SK-N-MC (cell line): ENCODE data around the gene PCIF1.
A peak's percentile ranks its signal among the peaks of the same experiment; 100 is the strongest.

Experiments used
- DNase-seq: peaks from one replicate; pipeline ENCODE4 v3.0.0-alpha.2; 2011; ENCODE audit warnings: low read depth, low spot score
- H3K27ac ChIP-seq: fragments of 200-600 bp; sonication (generic); 2 replicates; pipeline ENCODE4 v1.5.1; 2016; ENCODE audit warnings: mixed run types
- H3K36me3 ChIP-seq: fragments of 200-600 bp; sonication (generic); 2 replicates; pipeline ENCODE4 v1.6.1; 2017; ENCODE audit warnings: antibody characterized with exemption, low read length, mixed read lengths; ENCODE audit not compliant: insufficient read depth
- H3K4me3 ChIP-seq: fragments of 200-600 bp; sonication (generic); 2 replicates; pipeline ENCODE4 v1.5.1; 2016
- H3K9ac ChIP-seq: fragments of 200-600 bp; sonication (generic); 2 replicates; pipeline ENCODE4 v1.8.0; 2017; ENCODE audit warnings: mixed run types, mixed read lengths; ENCODE audit not compliant: insufficient read length
- H3K9me3 ChIP-seq: fragments of 200-600 bp; sonication (generic); 2 replicates; pipeline ENCODE4 v1.6.1; 2017; ENCODE audit warnings: low read depth, mild to moderate bottlenecking, antibody characterized with exemption, low read length, moderate library complexity, mixed read lengths
- EZH2 ChIP-seq: fragments of 200-600 bp; sonication (generic); IDR thresholded peaks from one replicate; pipeline ENCODE4 v1.6.1; 2017; ENCODE audit warnings: antibody characterized with exemption
- FOXP2 ChIP-seq: optimal IDR thresholded peaks from 2 replicates; pipeline ENCODE3; 2011; ENCODE audit warnings: mild to moderate bottlenecking, moderate library complexity; ENCODE audit not compliant: insufficient read depth; ENCODE audit errors: extremely low read length, control extremely low read depth
- POLR2AphosphoS5 ChIP-seq: IDR thresholded peaks from 2 replicates; pipeline ENCODE4 v1.6.1; 2012; ENCODE audit warnings: mild to moderate bottlenecking, low read depth, low read length, borderline replicate concordance

Gene PCIF1

GRCh38 chr20:45971425-45971674 is 36.9 kb downstream of the PCIF1 start:
- TF ChIP-seq FOXP2 (no peak), POLR2AphosphoS5 (no peak), EZH2 (no peak)
- Histone ChIP-seq H3K9me3 (no peaks in the 10 kb centered on the region), H3K36me3 (peaks cover 25% of the 10 kb centered on the region), H3K27ac (peak overlapping the region; percentile 100), H3K4me3 (peak overlapping the region; percentile 99), H3K9ac (peak overlapping the region; percentile 100)
- DNase-seq: no peak

GRCh38 chr20:45971675-45972499 is 37.4 kb downstream of the PCIF1 start, which contains the start of gene ZNF335:
ZNF335 (minus strand) TSS chr20:45972203; CDS start chr20:45971410, 793 bp downstream.
- H3K27ac ChIP-seq: peak within 1 kb of the TSS; percentile 100
- peak; percentile 91 for DNase-seq
- H3K36me3 ChIP-seq: peaks cover 24% of the 10 kb centered on the region
- H3K9ac ChIP-seq: peak within 1 kb of the TSS; percentile 100
- TF ChIP-seq POLR2AphosphoS5 (peak; percentile 59), EZH2 (no peak), FOXP2 (no peak)
- H3K9me3 ChIP-seq: no peaks in the 10 kb centered on the region
- H3K4me3 ChIP-seq: peak within 1 kb of the TSS; percentile 99

GRCh38 chr20:45972500-45973183 is 38.2 kb downstream of the PCIF1 start:
- Histone ChIP-seq H3K27ac (peak overlapping the region; percentile 100), H3K9ac (peak overlapping the region; percentile 100), H3K36me3 (peaks cover 16% of the 10 kb centered on the region), H3K9me3 (no peaks in the 10 kb centered on the region), H3K4me3 (peak overlapping the region; percentile 99)
- peak; percentile 45; the same call in 1 of the 2 replicates for TF ChIP-seq POLR2AphosphoS5
- TF ChIP-seq EZH2: no peak
- no peak for TF ChIP-seq FOXP2
- DNase-seq: no peak

GRCh38 chr20:45974896-45975565 is 40.5 kb downstream of the PCIF1 start:
- no peak overlapping the region for H3K9ac ChIP-seq
- no peak for DNase-seq
- no peaks in the 10 kb centered on the region for H3K9me3 ChIP-seq
- H3K4me3 ChIP-seq: no peak overlapping the region
- no peaks in the 10 kb centered on the region for H3K36me3 ChIP-seq
- TF ChIP-seq FOXP2: no peak
- TF ChIP-seq EZH2: no peak
- TF ChIP-seq POLR2AphosphoS5: no peak
- no peak overlapping the region for H3K27ac ChIP-seq

GRCh38 chr20:45975686-45976085 is 41.2 kb downstream of the PCIF1 start:
- Histone ChIP-seq H3K9ac (no peak overlapping the region), H3K27ac (no peak overlapping the region), H3K4me3 (no peak overlapping the region), H3K36me3 (no peaks in the 10 kb centered on the region), H3K9me3 (no peaks in the 10 kb centered on the region)
- no peak for DNase-seq
- TF ChIP-seq POLR2AphosphoS5: no peak
- TF ChIP-seq EZH2: no peak
- no peak for TF ChIP-seq FOXP2

- no peak for TF ChIP-seq POLR2AphosphoS5
- TF ChIP-seq FOXP2: no peak
- TF ChIP-seq EZH2: no peak
- H3K9me3 ChIP-seq: no peaks in the 10 kb centered on the region
- no peak for DNase-seq
- no peak overlapping the region for H3K27ac ChIP-seq
- H3K36me3 ChIP-seq: no peaks in the 10 kb centered on the region
- H3K4me3 ChIP-seq: no peak overlapping the region
- H3K9ac ChIP-seq: no peak overlapping the region
These were observed 41.6 kb downstream of the PCIF1 start for GRCh38 chr20:45976086-45976485.

GRCh38 chr20:45981261-45981660 is 46.8 kb downstream of the PCIF1 start:
- Histone ChIP-seq H3K9ac (no peak overlapping the region), H3K27ac (no peak overlapping the region), H3K4me3 (no peak overlapping the region), H3K36me3 (no peaks in the 10 kb centered on the region), H3K9me3 (no peaks in the 10 kb centered on the region)
- TF ChIP-seq POLR2AphosphoS5 (no peak), EZH2 (no peak), FOXP2 (no peak)
- no peak for DNase-seq

- no peak overlapping the region for H3K9ac ChIP-seq
- H3K36me3 ChIP-seq: no peaks in the 10 kb centered on the region
- no peak for DNase-seq
- no peak overlapping the region for H3K4me3 ChIP-seq
- H3K27ac ChIP-seq: no peak overlapping the region
- no peaks in the 10 kb centered on the region for H3K9me3 ChIP-seq
- TF ChIP-seq EZH2 (no peak), FOXP2 (no peak), POLR2AphosphoS5 (no peak)
These were observed 48.8 kb downstream of the PCIF1 start for GRCh38 chr20:45983279-45983743.
